Measurements from ENCODE around the gene KRT71. TPM values are rescaled to one million over a fixed set of nuclear protein-coding genes. Genes with fewer than 3 reads are reported as not detected.

Gene KRT71
- total and polyA plus RNA-seq, 3 donors from 2014 or later = 0.12 TPM; not detected in 2

GRCh38 chr12:52587563-52587962 is 34.6 kb upstream of the KRT71 start:
- Histone ChIP-seq H3K36me3 (ENCODE audit: low read depth, missing control alignments) (no peaks in the 10 kb centered on the region), H3K27ac (no peak overlapping the region), H3K4me3 (no peak overlapping the region), H3K27me3 (no peaks in the 10 kb centered on the region), H3K9me3 (no peaks in the 10 kb centered on the region), H3K4me1 (no peaks in the 10 kb centered on the region)
- no peak for TF ChIP-seq CTCF (IDR thresholded peaks at IDR 0.05)
- TF ChIP-seq POLR2A (IDR thresholded peaks at IDR 0.05) = no peak
- intact Hi-C loops (cut with DNase I; ENCODE audit: low total_unique reads) = loop anchor here (5.0 kb wide), 1 partner anchor 280 kb away; no protein-coding TSS in a partner anchor
- DNase-seq = no peak
- WGBS, 2 donors = 89 to 91% methylated on average over 5 to 17 of the region's 17 CpGs

- WGBS, 2 donors = 85 to 90% methylated on average over 9 of the region's 9 CpGs
- intact Hi-C loops (cut with DNase I; ENCODE audit: low total_unique reads) = loop anchor here (5.0 kb wide), 1 partner anchor 281 kb away; no protein-coding TSS in a partner anchor
- H3K27me3 ChIP-seq = no peaks in the 10 kb centered on the region
- H3K4me1 ChIP-seq = no peaks in the 10 kb centered on the region
- H3K36me3 ChIP-seq (ENCODE audit: low read depth, missing control alignments) = no peaks in the 10 kb centered on the region
- no peak overlapping the region for H3K27ac ChIP-seq
- no peak overlapping the region for H3K4me3 ChIP-seq
- TF ChIP-seq POLR2A (IDR thresholded peaks at IDR 0.05) = no peak
- TF ChIP-seq CTCF (IDR thresholded peaks at IDR 0.05) = no peak
- DNase-seq = no peak
- no peaks in the 10 kb centered on the region for H3K9me3 ChIP-seq
Measured at GRCh38 chr12:52585946-52586345, 33.0 kb upstream of the KRT71 start.

- Histone ChIP-seq H3K9me3 (no peaks in the 10 kb centered on the region), H3K4me1 (no peaks in the 10 kb centered on the region), H3K36me3 (ENCODE audit: low read depth, missing control alignments) (no peaks in the 10 kb centered on the region), H3K4me3 (no peak overlapping the region), H3K27me3 (no peaks in the 10 kb centered on the region), H3K27ac (no peak overlapping the region)
- TF ChIP-seq CTCF (IDR thresholded peaks at IDR 0.05) (no peak), POLR2A (IDR thresholded peaks at IDR 0.05) (no peak)
- intact Hi-C loops (cut with DNase I; ENCODE audit: low total_unique reads) = loop anchor here (5.0 kb wide), 1 partner anchor 282 kb away; no protein-coding TSS in a partner anchor
- 90 to 100% methylated on average over 3 of the region's 3 CpGs for WGBS, 2 donors
- DNase-seq = no peak
Measured at GRCh38 chr12:52585066-52585465, 32.1 kb upstream of the KRT71 start.

DNA sequence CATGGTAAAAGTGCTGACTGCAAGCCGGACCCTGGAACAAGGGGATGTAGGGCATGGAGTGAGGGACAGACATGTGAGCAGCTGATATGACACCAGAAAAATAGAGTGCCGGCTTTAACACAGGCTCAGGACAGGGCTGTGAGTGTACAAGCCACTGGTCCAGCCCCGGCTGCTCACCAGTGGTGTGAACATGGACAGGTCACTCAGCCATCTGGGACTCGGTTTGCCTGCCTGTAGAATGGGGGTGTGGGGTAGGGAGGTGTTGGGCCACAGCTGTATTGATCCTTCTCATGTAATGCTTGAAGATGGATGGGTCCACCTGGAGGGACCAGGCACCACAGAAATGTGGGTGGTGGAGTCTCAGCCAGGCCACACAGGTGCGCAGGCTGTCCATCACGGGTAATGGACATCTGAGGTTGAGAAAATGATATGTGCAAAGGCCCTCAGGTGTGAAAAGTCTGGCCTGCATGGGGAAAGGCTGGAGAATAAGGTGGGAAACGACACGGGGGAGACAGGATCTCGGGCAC is 31.3 kb upstream of the KRT71 start:
- H3K36me3 ChIP-seq (ENCODE audit: low read depth, missing control alignments) = no peaks in the 10 kb centered on the region
- no peak for TF ChIP-seq CTCF (IDR thresholded peaks at IDR 0.05)
- TF ChIP-seq POLR2A (IDR thresholded peaks at IDR 0.05) = no peak
- no peak overlapping the region for H3K27ac ChIP-seq
- no peaks in the 10 kb centered on the region for H3K9me3 ChIP-seq
- WGBS, 2 donors = 90 to 91% methylated on average over 9 of the region's 9 CpGs
- H3K4me3 ChIP-seq = no peak overlapping the region
- no peaks in the 10 kb centered on the region for H3K27me3 ChIP-seq
- H3K4me1 ChIP-seq = no peaks in the 10 kb centered on the region
- DNase-seq = no peak
- intact Hi-C loops (cut with DNase I; ENCODE audit: low total_unique reads) = no loop called here

- no peaks in the 10 kb centered on the region for H3K9me3 ChIP-seq
- no peak overlapping the region for H3K4me3 ChIP-seq
- WGBS, 2 donors = 31 to 37% methylated on average over 7 of the region's 7 CpGs
- H3K27ac ChIP-seq = no peak overlapping the region
- no peaks in the 10 kb centered on the region for H3K4me1 ChIP-seq
- H3K27me3 ChIP-seq = no peaks in the 10 kb centered on the region
- intact Hi-C loops (cut with DNase I; ENCODE audit: low total_unique reads) = no loop called here
- peak; percentile 80 for DNase-seq
- no peak for TF ChIP-seq POLR2A (IDR thresholded peaks at IDR 0.05)
- peak; percentile 19 to 75 (median 63) for TF ChIP-seq CTCF (IDR thresholded peaks at IDR 0.05)
- H3K36me3 ChIP-seq (ENCODE audit: low read depth, missing control alignments) = no peaks in the 10 kb centered on the region
Measured at GRCh38 chr12:52582971-52583456, 30.1 kb upstream of the KRT71 start.
